ENCODE measurements around the gene SEC24B. TPM values are rescaled to one million over a fixed set of nuclear protein-coding genes. Genes with fewer than 3 reads are reported as not detected.

Gene SEC24B
- total and polyA plus RNA-seq, 2 donors (not counting 3 experiments of a cell fraction or from before 2014, with no cell fraction given): 35.9 to 46.2 TPM

GRCh38 chr4:109429545-109429944 lies 4.1 kb upstream of the SEC24B start:
- no peaks in the 10 kb centered on the region for H3K9me3 ChIP-seq (replicated peaks; ENCODE audit: control insufficient read depth, insufficient read depth, low read length)
- no peaks in the 10 kb centered on the region for H3K27me3 ChIP-seq (ENCODE audit: control insufficient read depth in 2 of 2, insufficient read depth in 2 of 2, low read length in 2 of 2)
- no peak overlapping the region for H3K4me3 ChIP-seq (replicated peaks in 1 of 3; ENCODE audit: insufficient read depth in 1 of 3, low read depth in 1 of 3, low read length in 3 of 3)
- DNase-seq (ENCODE audit: low read depth, low spot score) (peak; percentile 83), FAIRE-seq (peak; percentile 67)
- peaks cover 31% of the 10 kb centered on the region for H3K4me1 ChIP-seq (ENCODE audit: control insufficient read depth, extremely low read depth, insufficient read depth, low read length)
- H3K9ac ChIP-seq (replicated peaks; ENCODE audit: extremely low read depth, insufficient read depth, low read length): peak overlapping the region; percentile 13
- H2AFZ ChIP-seq (ENCODE audit: low read depth, low read length): no peak overlapping the region
- intact Hi-C loops (cut with micrococcal nuclease): no loop called here
- ChIA-PET CTCF (no interaction called here), POLR2A (no interaction called here)
- BruUV-seq (replicated peaks): no TSS peak
- peaks cover 6% of the 10 kb centered on the region for H3K79me2 ChIP-seq (ENCODE audit: control insufficient read depth, insufficient read depth, low read length)
- dilution Hi-C loops (cut with MboI; ENCODE audit: extremely low pct_ligation_motif_present, low sequenced_read_pairs): no loop called here
- peak; percentile 70 for TF ChIP-seq FOS (IDR thresholded peaks at IDR 0.05; ENCODE audit: borderline replicate concordance, insufficient read depth, low read length)
- TF ChIP-seq, protein P1, sequence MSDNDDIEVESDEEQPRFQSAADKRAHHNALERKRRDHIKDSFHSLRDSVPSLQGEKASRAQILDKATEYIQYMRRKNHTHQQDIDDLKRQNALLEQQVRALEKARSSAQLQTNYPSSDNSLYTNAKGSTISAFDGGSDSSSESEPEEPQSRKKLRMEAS (IDR thresholded peaks at IDR 0.05; ENCODE audit: insufficient read depth, insufficient read length): no peak
- TF ChIP-seq GATA2 (IDR thresholded peaks at IDR 0.05; ENCODE audit: insufficient read depth, insufficient read length, low read depth, low read length): peak; percentile 17
- TF ChIP-seq JUN (IDR thresholded peaks at IDR 0.05; ENCODE audit: borderline replicate concordance, insufficient read depth, insufficient read length, low read depth): peak; percentile 88
- no peaks in the 10 kb centered on the region for H3K36me3 ChIP-seq (ENCODE audit: control insufficient read depth in 2 of 2, extremely low read depth in 1 of 2, insufficient read depth in 2 of 2, low read length in 2 of 2)
- H4K20me1 ChIP-seq (replicated peaks; ENCODE audit: control insufficient read depth, extremely low read depth, insufficient read depth, low read length): peaks cover 2% of the 10 kb centered on the region
- peak overlapping the region; percentile 68 for H3K27ac ChIP-seq (ENCODE audit: insufficient read depth, low read depth, low read length)
- H3K9me1 ChIP-seq (replicated peaks; ENCODE audit: control insufficient read depth, extremely low read depth, insufficient read depth, low read length): no peaks in the 10 kb centered on the region
- peak overlapping the region; percentile 78 for H3K4me2 ChIP-seq (ENCODE audit: insufficient read depth, low read length)

DNA sequence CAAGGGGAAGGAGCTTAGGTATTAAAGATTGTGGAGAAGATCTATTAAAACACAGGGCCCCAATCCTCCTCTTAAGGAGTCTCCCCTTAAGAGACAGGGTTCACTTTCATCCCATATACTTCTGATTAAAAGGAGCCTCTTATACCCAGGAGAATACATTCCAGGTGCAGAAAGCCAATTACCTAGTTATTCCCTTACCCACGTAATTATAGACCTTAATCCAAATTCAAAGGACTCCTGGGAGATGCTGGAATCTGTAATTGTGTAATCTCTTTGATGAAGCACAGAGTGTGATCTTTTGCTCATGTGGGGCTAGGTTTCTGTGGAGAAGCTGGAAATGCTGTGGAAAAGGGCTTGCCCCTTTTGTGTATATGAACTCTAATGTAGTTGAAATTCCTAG lies 1.4 kb upstream of the SEC24B start:
- Histone ChIP-seq H3K4me2 (ENCODE audit: insufficient read depth, low read length) (peak overlapping the region; percentile 97), H3K9me1 (replicated peaks; ENCODE audit: control insufficient read depth, extremely low read depth, insufficient read depth, low read length) (no peaks in the 10 kb centered on the region), H3K27me3 (ENCODE audit: control insufficient read depth in 2 of 2, insufficient read depth in 2 of 2, low read length in 2 of 2) (no peaks in the 10 kb centered on the region), H3K9me3 (replicated peaks; ENCODE audit: control insufficient read depth, insufficient read depth, low read length) (no peaks in the 10 kb centered on the region), H4K20me1 (replicated peaks; ENCODE audit: control insufficient read depth, extremely low read depth, insufficient read depth, low read length) (peaks cover 10% of the 10 kb centered on the region), H3K4me3 (replicated peaks in 1 of 3; ENCODE audit: insufficient read depth in 1 of 3, low read depth in 1 of 3, low read length in 3 of 3) (peak overlapping the region in 2 of 3 experiments; percentile 8 to 83), H3K36me3 (ENCODE audit: control insufficient read depth in 2 of 2, extremely low read depth in 1 of 2, insufficient read depth in 2 of 2, low read length in 2 of 2) (no peaks in the 10 kb centered on the region), H2AFZ (ENCODE audit: low read depth, low read length) (no peak overlapping the region), H3K27ac (ENCODE audit: insufficient read depth, low read depth, low read length) (peak overlapping the region; percentile 93), H3K79me2 (ENCODE audit: control insufficient read depth, insufficient read depth, low read length) (peaks cover 33% of the 10 kb centered on the region), H3K9ac (replicated peaks; ENCODE audit: extremely low read depth, insufficient read depth, low read length) (peak overlapping the region; percentile 96), H3K4me1 (ENCODE audit: control insufficient read depth, extremely low read depth, insufficient read depth, low read length) (peaks cover 48% of the 10 kb centered on the region)
- dilution Hi-C loops (cut with MboI; ENCODE audit: extremely low pct_ligation_motif_present, low sequenced_read_pairs): no loop called here
- ChIA-PET POLR2A (interaction anchor here (0.7 kb wide), 1 partner anchor 1111 kb away, joined by 3 read pairs; no protein-coding TSS in a partner anchor), CTCF (interaction anchor here (0.7 to 2.7 kb wide), 16 partner anchors 10 to 546 kb away, joined by 3 to 21 read pairs (median 7); partner anchors contain the start of genes CASP6 and GAR1)
- intact Hi-C loops (cut with micrococcal nuclease): loop anchor here (2.0 kb wide), 3 partner anchors 217 to 1109 kb away; partner anchors contain the start of gene CASP6
- FAIRE-seq: no peak
- BruUV-seq (replicated peaks): no TSS peak
- no peak for TF ChIP-seq POLR2AphosphoS5 (IDR thresholded peaks at IDR 0.05; ENCODE audit: insufficient read depth, low read depth, low read length)
- TF ChIP-seq JUN (IDR thresholded peaks at IDR 0.05; ENCODE audit: borderline replicate concordance, insufficient read depth, insufficient read length, low read depth): no peak
- no peak for TF ChIP-seq MYC (IDR thresholded peaks at IDR 0.05; ENCODE audit: low read depth, low read length)
- no peak for TF ChIP-seq GATA2 (IDR thresholded peaks at IDR 0.05; ENCODE audit: insufficient read depth, insufficient read length, low read depth, low read length)
- DNase-seq (ENCODE audit: low read depth, low spot score): no peak
